ENCODE measurements around the gene SIM1. TPM values are rescaled to one million over a fixed set of nuclear protein-coding genes. Genes with fewer than 3 reads are reported as not detected.

The SIM1 gene
- polyA plus RNA-seq, 4 donors = 20.4 to 26.5 (median 21.5) TPM

DNA sequence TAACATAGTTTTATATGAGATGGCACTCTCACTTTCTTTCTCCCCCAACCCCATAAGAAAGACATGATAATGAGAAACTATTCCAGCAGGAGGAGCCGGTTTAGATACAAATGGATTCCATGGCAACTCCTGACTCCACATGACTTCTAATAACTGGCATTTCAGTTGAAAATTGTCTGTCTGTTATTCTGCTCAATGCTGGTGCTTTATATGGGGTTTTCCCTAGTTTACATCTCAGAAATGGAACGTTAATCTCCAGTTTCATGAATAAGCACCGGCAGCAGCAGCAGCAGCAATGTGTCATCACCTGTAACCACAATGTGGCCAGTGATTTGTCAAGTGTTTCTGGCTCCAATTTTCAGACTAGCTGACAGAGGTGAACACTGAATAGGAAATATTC is 8.0 kb upstream of the SIM1 start:
- no peak for DNase-seq (ENCODE audit: low read depth in 4 of 4, low spot score in 2 of 4)

- DNase-seq (ENCODE audit: low read depth in 4 of 4, low spot score in 2 of 4) = no peak
These were observed 5.8 kb upstream of the SIM1 start for GRCh38 chr6:100470422-100471120.

DNA sequence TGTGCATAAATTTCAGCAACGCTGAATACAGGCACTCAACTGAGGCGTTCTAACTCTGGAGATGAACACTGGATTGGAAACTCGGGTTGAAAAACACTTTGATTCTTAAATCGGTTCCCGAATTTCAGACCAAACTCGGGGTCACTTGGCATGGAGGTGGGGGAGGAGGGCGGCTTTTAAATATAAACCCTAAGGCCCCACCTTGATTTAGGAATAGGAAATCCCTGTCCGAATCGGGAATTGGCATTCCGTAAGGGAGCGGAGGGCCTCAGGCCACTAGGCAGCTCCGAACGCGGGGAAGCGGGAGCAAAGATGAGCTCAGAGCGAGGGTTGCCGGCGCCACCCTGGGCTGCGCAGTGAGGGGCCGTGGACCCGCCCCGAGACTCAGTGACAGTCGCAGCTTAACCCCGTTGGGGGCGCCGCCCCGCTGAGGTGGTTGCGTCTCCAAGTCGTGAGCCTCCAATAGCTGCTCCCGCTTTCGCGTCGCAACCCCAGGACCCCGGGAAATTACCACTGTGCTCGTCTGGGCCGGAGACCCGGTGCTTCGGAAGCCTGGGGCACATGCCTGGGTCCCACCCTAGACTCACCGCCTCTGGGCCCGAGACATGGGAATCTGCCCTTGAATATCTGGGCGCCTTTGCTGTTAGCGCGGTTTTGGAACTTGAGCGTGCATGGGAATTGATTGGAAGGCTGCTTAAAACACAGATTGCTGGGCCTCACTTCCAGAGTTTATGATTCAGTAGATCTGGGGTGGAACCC is 4.6 kb upstream of the SIM1 start:
- no peak for DNase-seq (ENCODE audit: low read depth in 4 of 4, low spot score in 2 of 4)

DNA sequence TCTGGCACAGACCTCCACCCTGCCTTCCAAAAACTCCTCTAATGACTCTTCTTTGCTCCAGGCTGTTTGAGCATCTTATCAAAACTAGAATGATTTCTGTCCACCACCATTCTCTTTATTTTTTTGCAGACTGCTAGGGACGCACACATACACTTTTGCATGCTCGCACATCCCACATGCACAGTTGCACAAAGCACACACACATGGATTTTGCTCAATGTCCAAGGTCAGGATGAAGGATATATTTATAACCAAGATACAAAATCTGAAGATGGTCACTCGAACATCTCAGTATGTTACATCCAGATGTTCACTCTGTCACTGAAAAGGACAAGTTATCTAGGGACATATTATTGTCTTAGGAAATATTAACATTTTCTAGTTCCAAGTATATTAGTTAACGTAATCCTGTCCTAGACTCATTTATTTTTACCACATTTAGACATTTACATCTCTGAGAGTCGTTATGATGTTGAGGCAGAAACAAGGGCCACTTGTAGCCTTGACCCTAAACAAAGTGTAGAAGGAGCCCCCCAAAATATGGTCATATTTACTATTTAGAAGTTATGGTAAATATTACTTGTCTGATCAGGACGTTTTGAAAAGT is 3.4 kb upstream of the SIM1 start:
- no peak for DNase-seq (ENCODE audit: low read depth in 4 of 4, low spot score in 2 of 4)

- no peak for DNase-seq (ENCODE audit: low read depth in 4 of 4, low spot score in 2 of 4)
These were observed 2.7 kb upstream of the SIM1 start for GRCh38 chr6:100467129-100468015.

DNA sequence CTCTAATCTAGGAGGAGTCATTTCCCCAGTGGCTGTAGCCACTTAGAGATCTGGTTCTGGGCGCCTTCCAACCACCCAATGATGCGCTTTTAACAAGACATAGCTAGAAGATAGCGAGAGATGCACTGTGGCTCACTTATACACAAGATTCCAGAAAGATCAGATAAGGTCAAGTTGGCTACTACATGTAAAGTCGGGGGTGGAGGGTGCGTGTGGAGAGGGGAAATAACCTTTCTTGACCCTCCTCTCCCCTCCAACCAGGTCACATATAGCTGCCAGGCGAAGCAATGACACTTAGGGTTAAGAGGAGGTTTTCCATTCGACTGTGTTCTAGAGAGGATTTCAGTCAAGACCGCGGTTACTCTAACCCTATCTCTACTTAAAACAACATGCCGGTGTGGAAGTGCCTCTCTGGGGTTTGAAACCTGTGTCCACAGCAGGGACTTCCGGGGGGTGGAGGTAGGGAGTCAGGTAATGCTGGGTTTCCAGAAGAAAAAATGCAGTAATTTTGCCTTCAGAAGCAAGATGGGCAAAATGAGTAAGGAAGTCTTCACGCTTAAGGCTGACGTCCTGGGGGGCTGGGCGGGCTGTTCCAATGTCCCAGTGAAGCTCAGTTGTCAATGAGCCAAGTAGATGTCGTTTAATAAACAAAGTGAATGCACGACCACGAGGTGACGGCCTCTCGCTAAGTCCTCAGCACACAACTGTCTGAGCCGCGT is 1.8 kb upstream of the SIM1 start:
- DNase-seq (ENCODE audit: low read depth in 4 of 4, low spot score in 2 of 4) = no peak

GRCh38 chr6:100465701-100466409 is 1.1 kb upstream of the SIM1 start:
- no peak for DNase-seq (ENCODE audit: low read depth in 4 of 4, low spot score in 2 of 4)

GRCh38 chr6:100464162-100464851 is 414 bp downstream of the SIM1 start:
- DNase-seq (ENCODE audit: low read depth in 4 of 4, low spot score in 2 of 4) = no peak

GRCh38 chr6:100463630-100464161 is 1.0 kb downstream of the SIM1 start:
- DNase-seq (ENCODE audit: low read depth in 4 of 4, low spot score in 2 of 4) = no peak

GRCh38 chr6:100462706-100463629 is 1.8 kb downstream of the SIM1 start:
- no peak for DNase-seq (ENCODE audit: low read depth in 4 of 4, low spot score in 2 of 4)

DNA sequence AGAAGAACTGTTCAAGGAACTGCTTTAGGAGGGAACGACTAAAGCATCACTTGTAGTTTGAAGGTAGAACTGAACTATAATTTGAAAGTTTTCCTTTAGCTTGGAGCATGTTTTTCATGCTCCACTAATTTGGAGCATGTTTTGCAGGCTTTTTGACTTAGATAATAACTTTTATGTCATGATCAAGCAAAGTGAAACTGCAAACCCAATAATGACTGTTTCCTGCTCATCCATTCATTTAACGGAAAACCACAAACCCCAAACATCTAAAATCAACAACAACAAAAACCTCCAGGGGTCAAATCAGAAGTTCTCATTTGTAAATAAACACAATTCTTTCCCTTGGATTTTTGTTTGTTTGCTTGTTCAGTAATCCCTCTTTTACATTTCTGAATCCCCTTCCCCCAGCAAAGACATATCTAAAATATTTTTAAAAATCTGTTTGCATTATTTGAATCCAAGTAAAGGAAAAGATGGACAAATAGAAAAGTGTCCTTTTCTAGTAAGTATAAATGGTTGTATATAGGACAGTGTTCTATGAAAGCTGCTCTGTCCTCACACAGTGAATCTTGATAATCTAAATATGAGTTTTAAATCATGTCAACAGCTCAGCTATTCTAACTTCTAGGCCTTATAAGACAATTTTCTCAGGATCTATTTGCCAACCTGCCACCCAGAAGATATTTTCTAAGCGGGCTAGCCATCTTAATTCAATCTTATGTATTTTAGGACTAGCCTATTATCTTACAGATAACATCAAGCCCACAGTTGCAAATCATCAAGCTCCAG is 2.6 kb downstream of the SIM1 start:
- no peak for DNase-seq (ENCODE audit: low read depth in 4 of 4, low spot score in 2 of 4)

DNA sequence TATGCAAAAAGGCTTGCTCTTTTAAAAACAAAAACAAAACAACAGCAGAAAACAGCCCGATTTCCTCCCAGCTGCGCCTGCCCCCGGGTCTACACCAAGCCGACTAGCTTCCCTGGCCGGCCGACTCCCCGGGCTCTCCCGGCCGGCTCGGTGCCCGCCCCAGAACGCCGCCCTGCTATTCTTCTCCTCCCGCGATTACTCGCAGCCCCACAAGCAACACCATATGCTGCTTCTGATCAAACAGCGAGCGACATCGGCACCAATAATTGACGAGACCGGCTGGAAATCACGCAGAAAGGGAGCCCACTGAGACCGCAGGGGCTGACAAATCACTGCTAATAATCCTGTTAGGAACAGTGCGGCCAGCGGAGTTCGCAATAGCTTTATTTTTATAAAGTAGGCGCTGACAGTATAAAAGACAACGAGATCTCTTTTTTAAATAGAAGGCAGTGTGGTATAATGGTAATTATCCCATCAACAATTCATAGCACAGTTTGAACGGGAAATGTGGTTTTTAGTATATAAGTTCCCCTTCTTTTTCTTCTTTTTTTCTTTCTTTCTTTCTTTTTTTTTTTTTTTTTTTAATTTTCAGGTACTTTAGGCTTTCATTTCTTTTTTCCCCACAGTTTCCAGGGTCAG is 3.3 kb downstream of the SIM1 start:
- DNase-seq (ENCODE audit: low read depth in 4 of 4, low spot score in 2 of 4) = no peak

GRCh38 chr6:100460650-100461204 is 4.0 kb downstream of the SIM1 start:
- no peak for DNase-seq (ENCODE audit: low read depth in 4 of 4, low spot score in 2 of 4)

- DNase-seq (ENCODE audit: low read depth in 4 of 4, low spot score in 2 of 4) = no peak
These were observed 5.0 kb downstream of the SIM1 start for GRCh38 chr6:100459592-100460184.

- no peak for DNase-seq (ENCODE audit: low read depth in 4 of 4, low spot score in 2 of 4)
These were observed 5.7 kb downstream of the SIM1 start for GRCh38 chr6:100458841-100459591.

All from left renal cortex interstitium (tissue), 4 donors.